NCI-H82 treated with DMSO at 0.1 percent for 48 hours (cell line): Measurements from ENCODE around the gene ACTRT2.

Experiments used
- DNase-seq: peaks from one replicate; lab custom pipeline; 2025; ENCODE audit not compliant: unreplicated experiment; lab: John Stamatoyannopoulos, UW

Gene ACTRT2

GRCh38 chr1:2983706-2984398 lies 37.4 kb upstream of the ACTRT2 start:
- no peak for DNase-seq

DNA sequence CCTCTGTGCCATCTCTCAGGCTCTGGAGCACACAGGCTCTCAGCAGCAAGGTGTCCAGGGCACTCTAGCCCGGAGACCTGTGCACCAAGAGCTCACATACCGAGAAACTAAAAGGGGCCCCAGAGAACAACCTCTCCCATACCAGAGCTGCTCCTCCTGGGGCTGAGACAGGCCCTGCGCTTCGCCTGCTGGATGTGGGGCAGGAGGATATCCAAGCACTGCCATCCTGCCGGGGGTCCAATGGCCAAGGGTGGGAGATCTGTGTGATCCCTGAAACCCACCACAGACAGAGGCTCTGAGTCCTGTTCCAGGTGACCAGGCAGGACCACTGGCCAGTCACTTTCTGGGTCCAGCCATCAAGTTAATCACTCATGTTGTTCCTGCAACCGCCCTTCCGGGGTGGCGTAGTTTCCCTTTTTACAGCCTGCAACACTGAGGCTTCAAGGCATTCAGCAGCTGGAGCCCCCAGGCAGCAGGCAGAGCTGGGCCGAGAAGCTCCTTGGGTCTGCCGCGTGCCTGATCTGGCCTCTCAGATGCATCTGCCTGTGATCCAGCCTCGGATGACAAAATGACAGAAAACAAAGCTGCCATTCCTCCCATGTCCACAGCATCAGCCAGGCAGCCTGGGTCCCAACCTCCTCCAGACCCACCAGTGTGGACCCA lies 36.7 kb upstream of the ACTRT2 start:
- DNase-seq: no peak

GRCh38 chr1:2985067-2985561 lies 36.2 kb upstream of the ACTRT2 start:
- no peak for DNase-seq

DNA sequence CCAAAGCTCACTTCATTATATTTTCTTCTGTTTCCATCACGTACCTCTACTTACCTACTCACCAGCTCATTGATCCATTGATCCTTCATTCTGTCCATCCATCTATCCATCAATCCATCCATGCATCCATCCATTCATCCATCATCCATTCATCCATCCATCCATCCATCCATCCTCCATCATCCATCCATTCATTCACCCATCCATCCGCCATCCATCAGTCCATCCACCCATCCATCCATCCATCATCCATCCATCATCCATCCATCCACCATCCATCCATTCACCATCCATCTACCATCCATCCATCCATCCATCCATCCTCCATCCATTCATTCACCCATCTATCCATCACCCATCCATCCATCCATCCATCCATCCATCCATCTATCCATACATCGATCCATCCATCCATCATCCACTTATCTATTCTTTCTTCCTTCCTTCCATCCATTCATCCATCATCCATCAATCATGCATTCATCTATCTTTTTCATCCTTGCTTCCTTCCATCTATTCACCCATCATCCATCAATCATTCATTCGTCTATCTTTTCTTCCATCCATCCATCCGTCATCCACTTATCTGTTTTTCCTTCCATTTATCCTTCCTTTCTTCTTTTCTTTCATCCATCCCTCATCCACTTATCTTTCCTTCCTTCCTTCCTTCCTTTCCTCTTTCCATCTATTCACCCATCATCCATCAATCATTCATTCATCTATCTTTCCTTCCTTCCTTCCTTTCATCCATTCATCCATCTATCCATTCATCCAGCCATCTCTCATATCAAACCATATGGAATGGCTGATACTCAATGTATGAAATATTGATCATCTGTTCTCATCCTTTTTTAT lies 35.3 kb upstream of the ACTRT2 start:
- no peak for DNase-seq

GRCh38 chr1:2986549-2987305 lies 34.5 kb upstream of the ACTRT2 start:
- no peak for DNase-seq

- no peak for DNase-seq
Observed at GRCh38 chr1:2987773-2988172, 33.5 kb upstream of the ACTRT2 start.

DNA sequence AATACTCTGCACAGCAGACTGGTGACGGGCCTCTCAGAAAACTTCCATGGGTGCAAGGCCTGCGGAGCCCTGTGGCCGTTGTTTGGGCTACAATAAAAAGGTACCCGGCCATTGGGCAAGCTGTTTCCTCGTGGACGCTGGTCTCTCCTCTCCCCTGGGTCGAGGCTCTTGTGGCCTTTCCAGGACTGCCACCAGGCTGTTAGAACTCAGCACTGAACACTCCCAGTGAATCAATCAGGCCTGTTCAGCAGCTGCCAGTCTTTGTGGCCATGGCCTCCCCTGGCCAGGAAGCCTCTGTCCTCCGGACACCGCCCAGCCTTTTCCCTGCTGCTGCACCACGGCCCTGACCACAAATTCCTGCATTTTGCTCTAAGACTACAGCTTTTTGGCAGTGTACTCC lies 33.0 kb upstream of the ACTRT2 start:
- DNase-seq: no peak

DNA sequence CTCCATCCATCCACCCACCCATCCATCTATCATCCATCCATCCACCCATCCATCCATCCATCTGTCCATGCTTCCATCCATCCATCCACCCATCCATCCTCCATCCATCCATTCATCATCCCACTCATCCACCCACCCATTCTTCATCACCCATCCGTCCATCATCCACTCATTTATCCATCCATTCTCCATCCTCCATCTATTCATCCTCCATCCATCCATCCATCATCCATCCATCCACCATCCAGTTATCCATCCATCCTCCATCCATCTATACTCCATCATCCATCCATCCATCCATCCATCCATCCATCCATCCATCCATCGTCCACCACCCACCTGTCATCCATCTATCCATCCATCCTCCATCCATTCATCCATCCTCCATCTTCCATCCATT lies 32.1 kb upstream of the ACTRT2 start:
- DNase-seq: no peak

- DNase-seq: no peak
Observed at GRCh38 chr1:2989976-2990375, 31.3 kb upstream of the ACTRT2 start.

- DNase-seq: no peak
Observed at GRCh38 chr1:2990376-2991115, 30.7 kb upstream of the ACTRT2 start.

DNA sequence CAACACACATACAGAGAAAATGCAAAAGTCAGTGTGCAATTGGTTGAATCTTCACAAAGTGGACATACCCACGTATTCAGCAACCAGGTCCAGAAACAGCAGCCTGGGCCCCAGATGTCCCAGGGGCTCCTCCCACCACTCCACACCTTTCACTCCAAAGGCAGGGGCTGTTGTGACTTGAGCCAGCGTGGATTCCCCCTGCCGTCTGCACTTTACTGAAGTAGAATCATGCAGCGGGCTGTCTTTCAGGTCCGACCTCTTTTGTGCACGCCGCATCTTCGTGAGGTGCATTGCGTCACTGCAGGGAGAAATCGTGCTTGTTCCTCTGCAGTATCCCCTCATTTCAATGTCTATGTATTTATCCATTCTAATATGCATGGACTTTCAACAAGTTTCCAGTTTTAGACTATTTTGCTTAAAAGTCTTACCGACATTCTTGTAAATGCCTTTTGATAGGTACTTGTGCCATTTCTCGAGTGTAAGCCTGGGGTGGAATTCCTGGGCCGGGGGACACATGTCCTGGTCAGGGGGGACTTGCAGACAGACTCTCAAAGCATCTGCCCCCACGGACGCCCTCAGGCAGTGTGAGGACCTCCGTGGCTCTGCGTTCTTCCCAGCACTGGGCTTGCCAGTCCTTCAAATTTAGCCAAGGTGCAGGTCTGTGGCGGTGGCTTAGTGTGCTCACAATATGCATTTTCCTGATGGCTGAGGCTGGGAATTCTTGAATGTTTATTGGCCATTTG lies 29.3 kb upstream of the ACTRT2 start:
- no peak for DNase-seq

DNA sequence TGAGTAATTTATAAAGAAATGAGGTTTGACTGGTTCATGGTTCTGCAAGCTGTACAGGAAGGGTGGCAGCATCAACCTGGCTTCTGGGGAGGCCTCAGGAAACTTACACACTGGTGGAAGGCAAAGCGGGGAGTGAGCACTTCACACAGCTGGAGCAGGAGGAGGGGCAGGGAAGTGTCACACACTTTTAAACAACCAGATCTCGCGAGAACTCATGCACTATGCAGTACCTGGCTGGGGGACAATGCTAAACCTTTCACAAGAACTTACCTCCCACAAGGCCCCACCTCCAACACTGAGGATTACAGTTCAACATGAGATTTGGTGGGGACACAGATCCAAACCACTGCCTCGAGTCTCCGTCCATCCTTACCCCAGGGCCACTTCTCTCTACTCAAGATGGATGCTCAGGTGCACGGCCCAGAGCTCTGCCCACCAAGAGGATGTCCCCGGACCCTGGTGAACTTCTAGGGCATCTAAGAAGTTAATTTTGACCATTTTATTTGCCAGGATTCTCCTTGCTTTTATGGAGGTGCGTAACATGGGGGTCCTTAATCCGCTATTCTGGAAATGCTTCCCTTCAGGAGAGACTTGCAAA lies 22.7 kb upstream of the ACTRT2 start:
- DNase-seq: no peak

DNA sequence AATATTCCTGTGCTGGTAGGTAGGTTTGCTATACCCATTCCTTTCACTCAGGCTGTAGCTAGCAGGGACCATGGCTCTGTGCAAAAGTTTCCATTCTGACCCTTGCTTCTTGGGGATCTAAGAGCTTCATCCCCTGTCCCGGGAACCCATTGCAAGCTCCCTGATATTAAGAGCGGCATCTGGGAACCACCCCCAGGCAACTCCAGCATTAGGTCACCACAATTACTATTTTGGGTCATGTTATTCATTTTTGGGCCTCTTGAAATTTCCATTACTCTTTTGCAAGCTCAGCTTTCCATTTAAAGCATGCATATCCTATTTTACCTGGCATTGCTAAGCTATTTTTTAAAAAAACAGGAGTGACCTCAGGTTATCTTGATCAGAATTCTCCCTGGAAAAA lies 22.1 kb upstream of the ACTRT2 start:
- no peak for DNase-seq

GRCh38 chr1:2999571-2999970 lies 21.7 kb upstream of the ACTRT2 start:
- DNase-seq: no peak

GRCh38 chr1:3000214-3000613 lies 21.1 kb upstream of the ACTRT2 start:
- DNase-seq: no peak

DNA sequence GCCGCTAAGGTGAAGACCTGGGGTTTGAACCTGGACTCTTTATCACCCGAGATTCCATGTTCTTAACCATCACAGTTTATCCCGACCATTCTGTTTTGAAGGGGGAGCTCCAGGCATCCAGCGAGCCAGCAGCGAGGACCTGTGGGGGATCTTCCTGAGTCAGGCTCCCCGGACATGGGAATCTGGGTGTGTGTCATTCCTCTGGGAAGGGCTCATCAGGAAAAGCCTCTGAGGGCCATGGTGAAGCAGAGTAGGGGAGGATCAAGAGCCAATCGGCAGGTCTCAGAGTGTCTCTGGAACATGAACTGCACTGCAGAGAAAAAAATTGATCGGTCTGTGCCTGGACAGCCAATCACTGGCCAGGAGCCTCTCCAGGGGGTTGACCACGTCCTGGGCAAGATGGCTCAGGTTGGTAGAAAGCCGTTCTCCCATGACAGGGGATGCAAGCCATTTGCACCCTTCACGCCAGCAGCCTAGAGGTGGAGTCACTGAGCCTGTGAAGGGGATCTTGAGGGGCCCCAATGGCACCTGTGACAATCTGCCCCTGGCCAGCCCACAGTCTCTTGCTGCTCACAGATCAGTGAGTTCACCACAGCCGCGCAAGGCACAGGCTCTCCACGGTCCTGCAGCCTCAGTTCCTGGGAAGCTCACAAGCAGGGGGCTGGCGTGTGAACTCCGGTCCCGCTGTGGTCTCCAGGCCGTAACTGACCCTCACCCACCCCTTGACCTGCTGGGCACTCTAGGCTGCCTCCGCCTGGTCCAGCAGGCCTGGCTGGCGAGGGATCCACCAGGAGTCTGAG lies 20.4 kb upstream of the ACTRT2 start:
- no peak for DNase-seq

- no peak for DNase-seq
Observed at GRCh38 chr1:3001471-3002348, 19.6 kb upstream of the ACTRT2 start.
